Right lobe of liver (tissue), 6 donors: ENCODE results near the gene CTIF. TPM values are rescaled to one million over a fixed set of nuclear protein-coding genes. Genes with fewer than 3 reads are reported as not detected.

ENCODE experiments used
- ATAC-seq, 4 donors: fragments of 200-7000 bp; cut with Tn5 transposase; one replicate each; pipeline ENCODE4 v1.9.1; 2020; ENCODE audit warnings: mild to moderate bottlenecking in 4 of 4, moderate library complexity in 4 of 4
- DNase-seq, 3 donors: peaks; one replicate each; pipeline ENCODE4 v3.0.0-alpha.2; 2020
- H3K27ac ChIP-seq, 3 donors: fragments of 200-600 bp; one replicate each; pipeline ENCODE4 v1.8.0; 2022
- H3K27me3 ChIP-seq, 2 donors: fragments of 200-600 bp; one replicate each; pipeline ENCODE4 v1.8.0; 2022
- H3K36me3 ChIP-seq, 4 donors: fragments of 200-600 bp; sonication (generic) in 1 of 4; one replicate each; pipeline versions ENCODE4 v1.5.1 to v1.8.0; 2017 to 2022; ENCODE audit warnings: control low read depth in 1 of 4
- H3K4me1 ChIP-seq, 4 donors: fragments of 200-600 bp; sonication (generic) in 1 of 4; one replicate each; pipeline versions ENCODE4 v1.5.1 to v1.8.0; 2017 to 2022; ENCODE audit warnings: control low read depth in 1 of 4
- H3K4me3 ChIP-seq, 3 donors: fragments of 200-600 bp; one replicate each; pipeline ENCODE4 v1.8.0; 2022
- H3K9me3 ChIP-seq, 4 donors: fragments of 200-600 bp; sonication (generic) in 1 of 4; one replicate each; pipeline versions ENCODE4 v1.5.1 to v1.8.0; 2017 to 2022; ENCODE audit warnings: control low read depth in 1 of 4
- POLR2A ChIP-seq: fragments of 450-650 bp; IDR thresholded peaks from one replicate; pipeline ENCODE4 v1.6.1; 2017; ENCODE audit warnings: antibody characterized with exemption, mild to moderate bottlenecking
- WGBS: methylation state at CpG from one replicate; pipeline ENCODE4 v1.1.6; 2018; ENCODE audit warnings: low coverage, low lambda C conversion rate; ENCODE audit not compliant: insufficient coverage; ENCODE audit errors: missing lambda C conversion rate; 5-methylcytosine and 5-hydroxymethylcytosine counted together
- intact Hi-C, 2 donors: fragments of 100-400 bp; cut with DNase I; formaldehyde crosslinking; loops; one replicate each; pipeline versions ENCODE4 v1.11.2 to v1.14.1; 2022
- total RNA-seq, 6 experiments: library from RNA; depleted of rRNA in 2 of 6; stranded (reverse); fragments of >200 nt in 2 of 6; fragmentation: NEBNext Ultra II Directional in 3 of 6; extraction: Animal tissue kit (Norgen Biotek cat#: 25700) in 3 of 6; gene quantifications; one replicate each; pipeline versions ENCODE4 v1.1.0 to v1.2.4, GENCODE V29; 2016 to 2023
- TF ChIP-seq, protein P1 (sequence below), 4 donors: fragments of 200-600 bp in 3 of 4; fragments of 450-650 bp in 1 of 4; IDR thresholded peaks; one replicate each; pipeline versions ENCODE4 v1.5.1 to v1.8.0; 2016 to 2022; ENCODE audit warnings: antibody characterized with exemption in 4 of 4, mild to moderate bottlenecking in 2 of 4
- donor health status: DM: no; HTN: yes; CAD: no.
- donor health status: DM: no; HTN: no; CAD: no.
- donor health status: DM: no; HTN: no; CAD: no.
- donor health status: DM: no; HTN: yes; CAD: no.
- donor health status: DM: no; HTN: yes; CAD: no.

The CTIF gene
- total RNA-seq, 6 experiments from 2014 or later, result 29.0 to 60.6 (median 43.1) TPM

DNA sequence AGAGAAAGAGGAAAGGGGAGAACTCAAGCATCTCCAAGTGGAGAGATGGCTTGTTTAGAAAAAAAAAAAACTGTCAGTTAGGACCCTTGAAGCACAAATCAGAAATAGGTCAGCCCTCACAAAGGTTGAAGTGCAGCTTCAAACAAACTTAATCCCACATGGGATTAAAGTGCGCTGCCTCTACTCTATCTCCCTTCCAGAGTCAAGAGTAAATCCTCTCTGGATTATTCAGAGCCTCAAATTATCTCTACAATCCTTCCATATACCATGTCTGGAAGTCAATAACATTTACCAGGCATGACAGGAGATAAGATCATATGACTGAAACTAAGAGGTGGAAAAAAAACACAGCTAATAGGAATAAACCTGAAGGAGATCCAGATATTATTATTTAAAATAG, 342.1 kb downstream of the CTIF start:
- Histone ChIP-seq H3K4me1 (no peaks in the 10 kb centered on the region), H3K27ac (no peak overlapping the region), H3K27me3 (no peaks in the 10 kb centered on the region), H3K9me3 (no peaks in the 10 kb centered on the region), H3K4me3 (no peak overlapping the region), H3K36me3 (no peaks in the 10 kb centered on the region)
- TF ChIP-seq POLR2A, result no peak
- TF ChIP-seq, protein P1, sequence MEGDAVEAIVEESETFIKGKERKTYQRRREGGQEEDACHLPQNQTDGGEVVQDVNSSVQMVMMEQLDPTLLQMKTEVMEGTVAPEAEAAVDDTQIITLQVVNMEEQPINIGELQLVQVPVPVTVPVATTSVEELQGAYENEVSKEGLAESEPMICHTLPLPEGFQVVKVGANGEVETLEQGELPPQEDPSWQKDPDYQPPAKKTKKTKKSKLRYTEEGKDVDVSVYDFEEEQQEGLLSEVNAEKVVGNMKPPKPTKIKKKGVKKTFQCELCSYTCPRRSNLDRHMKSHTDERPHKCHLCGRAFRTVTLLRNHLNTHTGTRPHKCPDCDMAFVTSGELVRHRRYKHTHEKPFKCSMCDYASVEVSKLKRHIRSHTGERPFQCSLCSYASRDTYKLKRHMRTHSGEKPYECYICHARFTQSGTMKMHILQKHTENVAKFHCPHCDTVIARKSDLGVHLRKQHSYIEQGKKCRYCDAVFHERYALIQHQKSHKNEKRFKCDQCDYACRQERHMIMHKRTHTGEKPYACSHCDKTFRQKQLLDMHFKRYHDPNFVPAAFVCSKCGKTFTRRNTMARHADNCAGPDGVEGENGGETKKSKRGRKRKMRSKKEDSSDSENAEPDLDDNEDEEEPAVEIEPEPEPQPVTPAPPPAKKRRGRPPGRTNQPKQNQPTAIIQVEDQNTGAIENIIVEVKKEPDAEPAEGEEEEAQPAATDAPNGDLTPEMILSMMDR (IDR thresholded peaks at IDR 0.05), result no peak
- ATAC-seq (no peak), DNase-seq (no peak)
- 92% methylated on average over 1 of the region's 1 CpG for WGBS
- intact Hi-C loops, result no loop called here

DNA sequence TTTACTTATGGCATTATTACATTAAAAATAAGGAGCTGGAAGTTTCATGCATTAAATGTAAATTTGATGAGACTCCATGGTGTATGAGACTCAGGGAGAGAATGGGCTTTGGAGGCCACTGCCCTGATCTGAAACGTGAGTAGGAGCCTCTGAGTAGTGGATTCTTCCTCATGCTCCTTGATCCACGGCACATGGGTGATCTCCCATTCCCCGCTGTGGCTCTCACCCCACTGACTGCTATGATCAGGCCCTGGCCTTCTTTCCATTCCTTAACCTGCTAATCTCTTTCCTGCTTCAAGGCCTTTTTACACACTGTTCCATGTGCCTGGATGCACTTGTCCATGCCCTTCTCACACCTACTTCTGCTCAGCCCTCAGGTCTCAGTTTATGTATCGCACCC, 343.5 kb downstream of the CTIF start:
- Histone ChIP-seq H3K4me3 (no peak overlapping the region), H3K36me3 (no peaks in the 10 kb centered on the region), H3K9me3 (no peaks in the 10 kb centered on the region), H3K27me3 (no peaks in the 10 kb centered on the region), H3K4me1 (no peaks in the 10 kb centered on the region), H3K27ac (no peak overlapping the region)
- TF ChIP-seq, protein P1 (IDR thresholded peaks at IDR 0.05), result no peak
- TF ChIP-seq POLR2A, result no peak
- DNase-seq (no peak), ATAC-seq (no peak)
- WGBS, result 75% methylated on average over 2 of the region's 4 CpGs
- intact Hi-C loops, result no loop called here

- ATAC-seq (peak in 2 of 4 donors; percentile 16 to 17), DNase-seq (no peak)
- no peak for TF ChIP-seq POLR2A
- TF ChIP-seq, protein P1 (IDR thresholded peaks at IDR 0.05), result no peak
- no CpG with 5 or more reads among the region's 4 CpGs for WGBS
- Histone ChIP-seq H3K4me3 (no peak overlapping the region), H3K9me3 (no peaks in the 10 kb centered on the region), H3K27me3 (no peaks in the 10 kb centered on the region), H3K36me3 (no peaks in the 10 kb centered on the region), H3K27ac (no peak overlapping the region), H3K4me1 (no peaks in the 10 kb centered on the region)
- intact Hi-C loops, result no loop called here
These were observed 345.5 kb downstream of the CTIF start for GRCh38 chr18:48884306-48884705.

DNA sequence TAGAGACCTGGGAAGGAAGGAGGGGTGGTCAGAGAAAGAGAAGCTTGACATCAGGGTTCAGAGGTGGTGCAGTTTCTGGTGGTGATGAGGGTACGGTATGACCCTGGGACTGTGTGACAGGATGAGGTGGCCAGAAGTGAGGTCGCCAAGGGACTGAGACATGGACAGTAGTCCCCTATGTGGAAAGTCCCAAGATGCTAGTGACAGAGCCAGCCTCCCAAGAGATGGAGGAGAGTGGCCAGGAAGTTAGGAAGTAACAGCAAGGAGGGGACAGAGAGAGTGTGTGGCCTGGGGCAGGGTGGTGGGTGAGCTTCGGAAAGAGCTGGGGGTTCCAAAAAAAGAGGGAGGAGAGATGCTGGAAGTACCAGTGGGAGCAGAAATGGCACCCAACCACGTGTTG, 345.9 kb downstream of the CTIF start:
- DNase-seq (no peak), ATAC-seq (no peak)
- TF ChIP-seq, protein P1 (IDR thresholded peaks at IDR 0.05), result no peak
- TF ChIP-seq POLR2A, result no peak
- Histone ChIP-seq H3K4me1 (no peaks in the 10 kb centered on the region), H3K36me3 (no peaks in the 10 kb centered on the region), H3K9me3 (no peaks in the 10 kb centered on the region), H3K27me3 (no peaks in the 10 kb centered on the region), H3K4me3 (no peak overlapping the region), H3K27ac (no peak overlapping the region)
- intact Hi-C loops, result no loop called here
- 79% methylated on average over 4 of the region's 4 CpGs for WGBS
